Measurements from ENCODE around the gene PTPRG. TPM values are rescaled to one million over a fixed set of nuclear protein-coding genes. Genes with fewer than 3 reads are reported as not detected.

The PTPRG gene
- total and polyA plus RNA-seq, 2 experiments from 2014 or later, result 24.4 to 131 TPM

- no peaks in the 10 kb centered on the region for H3K4me1 ChIP-seq (ENCODE audit: insufficient read depth)
- TF ChIP-seq POLR2AphosphoS5 (IDR thresholded peaks at IDR 0.05; ENCODE audit: low read depth) (no peak), NANOG (IDR thresholded peaks at IDR 0.05; ENCODE audit: borderline replicate concordance) (no peak), ETS1 (IDR thresholded peaks at IDR 0.05) (no peak), CREB1 (CRISPR knock-in tag; IDR thresholded peaks at IDR 0.05; ENCODE audit: low read depth) (no peak), JUNB (IDR thresholded peaks at IDR 0.05; ENCODE audit: unreplicated experiment) (no peak), ZNF114 (CRISPR knock-in tag; IDR thresholded peaks at IDR 0.05) (no peak), EZH2phosphoT487 (IDR thresholded peaks at IDR 0.05; ENCODE audit: unreplicated experiment) (no peak), ZNF331 (CRISPR knock-in tag; IDR thresholded peaks at IDR 0.05; ENCODE audit: low read depth) (no peak), ZNF462 (CRISPR knock-in tag; IDR thresholded peaks at IDR 0.05) (no peak), REST (IDR thresholded peaks at IDR 0.05; ENCODE audit: unreplicated experiment) (no peak)
- no peaks in the 10 kb centered on the region for H3K27me3 ChIP-seq (ENCODE audit: insufficient read depth)
- ATAC-seq, result no peak
- H3K79me2 ChIP-seq (replicated peaks; ENCODE audit: insufficient read depth), result peaks cover 96% of the 10 kb centered on the region
- H3K4me3 Mint-ChIP-seq, result no peak overlapping the region
- no peak overlapping the region for H3K27ac Mint-ChIP-seq
- peaks cover 16% of the 10 kb centered on the region for H3K36me3 Mint-ChIP-seq (ENCODE audit: low read depth)
- no peaks in the 10 kb centered on the region for H3K9me3 Mint-ChIP-seq
- no peak overlapping the region for H3K4me2 ChIP-seq
- DNase-seq (ENCODE audit: low spot score), result no peak
- peaks cover 19% of the 10 kb centered on the region for H4K20me1 ChIP-seq (replicated peaks; ENCODE audit: insufficient read depth)
- H3F3A ChIP-seq (replicated peaks; ENCODE audit: low read depth), result no peaks in the 10 kb centered on the region
- 0 out of 2 replicates have a peak overlapping the region, but pooled peaks have one; percentile 18 for H3K27ac ChIP-seq (ENCODE audit: low read depth)
- no peaks in the 10 kb centered on the region for H3K9me2 ChIP-seq (ENCODE audit: insufficient read depth)
- H3K4me3 ChIP-seq, result no peak overlapping the region
- peaks cover 8% of the 10 kb centered on the region; the same call in 2 of the 3 replicates for H3K4me1 Mint-ChIP-seq
- H2AFZ ChIP-seq, result no peak overlapping the region
- no peaks in the 10 kb centered on the region for H3K27me3 Mint-ChIP-seq (ENCODE audit: insufficient read depth, low read depth, poor library complexity)
- H3K36me3 ChIP-seq (ENCODE audit: insufficient read depth), result no peaks in the 10 kb centered on the region
Measured at GRCh38 chr3:61761694-61762430, 200.5 kb downstream of the PTPRG start.

Measured in GM23338 (cell line).